DMS53 (cell line): ENCODE results near the gene IFI27.

Experiments
- DNase-seq: peaks from one replicate; lab custom pipeline; 2025; lab: John Stamatoyannopoulos, UW

Gene IFI27

DNA sequence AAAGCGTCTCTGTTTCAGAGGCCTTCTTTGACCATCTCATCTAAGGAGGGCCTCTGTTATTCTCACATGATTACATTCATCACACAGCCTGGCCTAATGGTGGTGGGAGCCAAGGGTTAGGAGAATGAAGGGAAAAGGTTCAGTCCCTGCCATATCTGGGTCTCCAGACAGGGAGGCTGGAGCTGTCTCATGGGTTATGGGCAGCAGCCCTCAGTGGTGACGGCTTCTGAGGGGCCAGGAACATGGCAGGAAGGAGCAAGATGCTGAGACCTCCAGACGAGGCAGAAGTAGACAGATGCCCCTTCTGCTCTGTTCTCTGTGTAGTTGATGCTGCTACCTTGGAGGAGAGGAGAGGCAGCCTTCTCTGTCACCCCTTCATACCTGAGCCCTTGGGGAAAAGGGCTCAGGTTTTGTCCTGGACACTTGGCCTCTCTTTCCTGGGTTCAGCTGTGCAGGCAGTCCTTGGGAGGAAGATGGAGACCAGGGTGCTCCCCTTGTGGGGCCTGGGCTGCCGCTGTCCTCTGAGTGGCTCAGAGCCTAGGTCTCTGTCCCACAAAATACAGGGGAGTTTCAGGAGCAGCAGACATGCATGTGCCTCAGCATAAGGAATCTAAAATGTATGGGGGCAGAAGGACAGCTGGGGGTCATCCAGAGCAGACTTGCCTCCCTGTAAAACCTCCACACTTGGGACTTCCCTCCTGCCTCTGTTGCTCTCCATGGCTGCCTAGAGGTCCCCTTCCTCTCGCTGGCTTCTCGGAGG, 15.3 kb downstream of the IFI27 start:
- DNase-seq: no peak

DNA sequence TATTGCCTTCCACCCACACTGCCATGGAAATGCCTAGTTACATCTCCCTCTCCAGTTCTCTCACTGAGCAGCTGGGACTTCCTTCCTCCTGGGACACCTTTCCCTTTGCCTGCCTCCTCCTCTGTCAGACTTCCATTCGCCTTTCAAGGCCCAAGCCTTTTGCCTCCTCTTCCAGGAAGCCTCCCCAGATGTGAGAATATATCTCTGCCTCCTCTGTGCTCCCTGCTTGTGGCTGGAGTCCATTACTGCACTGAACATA, 15.8 kb downstream of the IFI27 start:
- no peak for DNase-seq

DNA sequence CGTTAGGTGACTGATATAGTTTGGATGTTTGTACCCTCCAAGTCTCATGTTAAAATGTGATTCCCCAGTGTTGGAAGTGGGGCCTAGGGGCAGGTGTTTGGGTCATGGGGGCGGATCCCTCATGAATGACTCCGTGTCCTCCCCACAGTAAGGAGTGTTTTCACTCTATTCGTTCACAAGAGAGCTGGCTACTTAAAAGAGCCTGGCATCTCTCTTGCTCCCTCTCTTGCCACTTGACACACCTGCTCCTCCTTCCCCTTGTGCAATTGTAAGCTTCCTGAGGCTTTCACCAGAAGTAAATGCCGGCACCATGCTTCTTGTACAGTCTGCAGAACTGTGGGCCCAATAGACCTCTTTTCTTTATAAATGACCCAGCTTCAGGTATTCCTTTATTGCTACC, 16.3 kb downstream of the IFI27 start:
- no peak for DNase-seq

DNA sequence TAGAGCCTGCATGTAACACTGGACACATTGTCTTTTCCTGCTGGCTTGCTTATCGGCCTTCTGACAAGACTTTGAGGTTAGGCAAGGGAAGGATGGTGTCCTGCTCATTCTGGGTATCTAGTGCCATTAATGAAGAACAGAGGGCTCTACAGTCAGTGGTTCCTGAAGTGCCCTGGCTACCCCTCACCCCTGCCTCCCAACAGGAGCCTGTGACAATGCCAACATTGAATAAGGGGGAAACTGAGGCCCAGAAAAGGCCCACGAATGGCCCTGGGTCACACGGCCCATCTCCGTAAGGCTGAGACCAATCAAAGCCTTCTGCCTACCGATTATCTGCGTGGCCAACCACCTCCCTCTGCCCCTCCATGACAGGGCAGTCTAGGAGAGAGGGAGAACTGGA, 16.8 kb downstream of the IFI27 start:
- no peak for DNase-seq

DNA sequence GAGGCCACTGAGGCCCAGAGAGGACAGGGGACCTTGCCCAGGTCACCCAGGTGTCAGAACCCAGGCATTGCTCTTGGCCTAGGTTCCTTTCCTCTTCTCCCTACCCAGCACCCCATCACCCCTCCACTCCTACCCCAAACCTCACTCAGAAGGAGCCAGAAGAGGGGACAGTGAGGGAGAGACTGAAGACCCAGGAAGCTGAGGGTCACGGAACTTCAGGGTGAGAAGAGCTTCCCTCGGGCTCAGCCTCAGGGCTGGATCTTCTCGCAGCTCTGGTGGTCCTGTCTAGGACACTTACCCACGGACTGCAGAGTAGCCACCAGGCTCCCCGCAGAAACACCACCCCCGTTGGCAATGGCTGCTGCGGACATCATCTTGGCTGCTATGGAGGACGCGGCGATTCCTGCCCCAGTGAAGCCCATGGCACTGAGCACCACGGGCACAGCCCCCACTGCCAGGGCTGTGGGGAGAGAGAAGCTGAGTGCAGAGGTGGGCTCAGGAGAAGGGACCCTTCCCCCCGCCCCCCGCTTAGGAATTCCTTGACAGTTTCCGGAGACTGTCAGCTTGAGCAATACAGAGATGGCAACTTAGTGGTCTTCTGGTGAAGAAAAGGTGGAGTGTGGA, 17.8 kb downstream of the IFI27 start:
- DNase-seq: no peak

DNA sequence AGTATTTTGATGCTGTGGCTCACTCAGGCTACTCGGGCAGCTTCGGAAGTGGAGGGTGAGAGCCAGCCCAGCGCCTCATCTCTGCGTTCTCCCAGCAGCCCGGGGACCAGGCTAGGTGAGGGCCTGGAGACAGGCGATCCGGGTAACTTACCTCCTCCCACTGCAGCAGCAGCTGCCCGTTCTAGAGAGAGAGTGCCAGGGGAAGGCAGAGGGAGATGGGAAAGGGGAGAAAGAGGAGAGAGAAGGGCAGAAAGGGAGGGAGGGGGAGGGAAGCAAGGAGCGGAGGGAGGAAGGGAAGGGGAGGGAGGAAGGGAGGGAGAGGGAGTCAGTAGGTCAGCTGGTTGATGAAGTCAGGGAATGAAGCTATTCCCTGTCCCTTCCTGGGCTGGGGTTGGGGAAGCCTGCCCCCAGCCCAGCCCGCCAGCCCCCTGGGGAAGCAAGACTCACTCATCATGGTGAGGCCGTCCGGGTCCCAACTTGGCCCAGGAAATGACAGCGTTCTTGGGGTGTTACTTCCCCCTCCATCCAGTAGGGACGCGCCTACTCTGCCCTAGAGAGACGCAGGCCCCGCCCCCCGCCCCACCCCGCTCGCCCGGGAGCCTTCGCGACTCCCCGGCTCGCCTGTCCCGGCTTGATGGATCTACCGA, 18.7 kb downstream of the IFI27 start, which contains the start of gene IFI27L2:
TSS of gene IFI27L2 (minus strand) at position 494 of the 647 bp plus-strand sequence. CDS start at position 454, 40 bp downstream.
- DNase-seq: peak; percentile 83

DNA sequence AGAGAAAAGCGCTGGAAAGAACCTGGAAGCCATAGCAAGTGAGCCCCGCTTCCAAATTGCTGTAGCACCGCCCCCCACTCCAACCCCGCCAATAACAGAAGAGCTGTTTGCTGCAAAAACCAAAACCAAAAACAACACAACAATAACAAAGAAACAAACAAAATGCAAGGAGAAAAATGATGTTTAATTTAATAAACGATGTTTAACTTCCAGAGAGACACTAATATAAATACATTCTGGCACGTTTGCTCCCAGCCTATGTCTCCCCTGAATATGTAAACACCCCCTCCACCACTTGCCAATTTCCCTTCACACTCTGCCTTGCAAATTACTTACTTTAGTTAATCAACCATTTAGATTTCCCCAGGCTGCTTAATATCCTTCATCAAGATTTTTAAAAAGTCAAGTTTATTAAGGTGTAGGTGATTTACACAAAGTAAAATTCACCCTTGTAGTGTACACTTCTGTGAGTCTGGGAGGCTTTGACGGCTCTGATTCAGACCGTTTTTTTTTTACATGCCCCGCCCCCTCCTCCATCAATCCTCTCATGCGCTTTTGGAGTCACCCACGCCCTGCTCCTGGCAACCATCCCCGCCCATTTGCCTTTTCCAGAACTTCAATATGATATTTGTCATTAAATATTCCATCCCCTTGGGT, 19.4 kb downstream of the IFI27 start:
- peak; percentile 61 for DNase-seq

DNA sequence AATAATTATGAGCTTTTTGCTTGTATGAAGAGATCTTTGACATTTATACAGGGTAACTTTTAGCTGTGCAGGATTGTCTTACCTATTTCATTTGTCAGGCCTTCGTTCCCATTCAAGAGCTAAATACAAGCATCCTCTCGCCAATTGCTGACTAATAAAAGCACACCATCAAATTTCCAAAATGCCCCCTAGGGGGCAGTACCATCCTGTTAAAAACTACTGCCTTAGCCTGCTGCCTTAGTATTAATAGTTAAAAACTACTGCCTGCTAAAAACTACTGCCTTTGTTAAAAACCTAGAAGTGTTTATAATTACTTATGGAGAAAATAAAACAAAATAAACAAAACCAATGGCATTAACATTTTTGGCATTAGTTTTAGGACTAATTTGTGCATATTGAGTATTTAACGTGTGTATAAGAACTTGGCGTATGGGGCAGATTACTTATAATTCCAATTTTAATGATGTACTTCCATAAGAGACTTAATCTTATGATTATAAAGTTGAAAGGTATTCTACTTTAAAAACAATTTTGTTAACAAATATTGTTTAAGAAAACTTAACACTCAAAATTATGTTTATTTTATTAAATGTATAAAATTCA, 21.9 kb downstream of the IFI27 start:
- DNase-seq: peak; percentile 75

DNA sequence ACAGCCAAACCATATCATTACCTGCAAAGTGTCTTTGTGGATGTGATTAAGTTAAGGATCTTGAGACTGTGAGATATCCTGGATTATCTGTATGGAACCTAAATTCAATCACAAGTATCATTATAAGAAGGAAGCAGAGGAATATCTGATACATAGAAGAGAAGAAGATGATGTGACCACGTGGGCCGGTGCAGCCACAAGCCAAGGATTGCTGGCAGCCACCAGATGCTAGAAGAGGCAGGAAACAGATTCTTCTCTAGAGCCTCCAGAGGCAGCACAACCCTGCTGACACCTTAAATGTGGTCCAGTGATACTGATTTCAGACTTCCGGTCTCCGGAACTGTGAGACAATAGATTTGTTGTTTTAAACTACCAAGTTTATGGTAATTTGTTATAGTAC, 24.9 kb downstream of the IFI27 start:
- DNase-seq: no peak

DNA sequence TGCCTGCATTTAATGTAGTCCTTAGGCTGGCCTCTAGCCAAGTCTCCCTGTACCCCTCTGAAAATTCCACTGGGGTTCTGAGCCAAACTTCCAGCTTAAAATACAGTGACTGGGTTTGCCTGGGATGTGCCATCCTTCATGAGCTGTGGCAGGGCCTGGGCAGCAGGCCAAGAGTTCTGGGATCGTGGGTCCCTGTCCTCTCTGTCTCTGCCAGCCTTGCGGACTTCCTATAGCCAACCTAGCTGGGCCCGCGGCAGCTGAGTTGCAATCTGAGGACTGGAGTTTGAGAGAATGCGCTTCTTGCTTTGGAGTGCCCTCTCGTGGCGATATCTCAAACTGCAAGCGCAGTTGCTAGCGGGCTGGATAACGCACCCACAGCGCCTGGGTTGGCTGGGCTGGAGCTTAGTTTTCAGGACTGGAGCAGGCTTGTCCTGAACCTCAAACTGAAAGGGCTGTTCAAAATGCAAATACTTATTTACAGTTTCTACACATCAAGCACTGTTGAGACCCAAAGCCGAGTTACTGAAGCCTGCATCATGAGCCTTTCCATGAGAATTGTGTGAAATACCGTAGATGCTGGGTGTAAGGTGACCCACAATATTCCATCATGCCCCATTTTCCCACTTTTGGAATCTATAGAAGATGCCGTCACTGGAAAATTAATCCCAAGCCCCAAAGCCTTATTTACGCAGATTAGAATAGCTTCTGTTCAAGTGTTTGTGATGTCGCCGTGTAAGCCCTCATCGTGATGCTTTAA, 26.2 kb downstream of the IFI27 start:
- peak; percentile 89 for DNase-seq

DNA sequence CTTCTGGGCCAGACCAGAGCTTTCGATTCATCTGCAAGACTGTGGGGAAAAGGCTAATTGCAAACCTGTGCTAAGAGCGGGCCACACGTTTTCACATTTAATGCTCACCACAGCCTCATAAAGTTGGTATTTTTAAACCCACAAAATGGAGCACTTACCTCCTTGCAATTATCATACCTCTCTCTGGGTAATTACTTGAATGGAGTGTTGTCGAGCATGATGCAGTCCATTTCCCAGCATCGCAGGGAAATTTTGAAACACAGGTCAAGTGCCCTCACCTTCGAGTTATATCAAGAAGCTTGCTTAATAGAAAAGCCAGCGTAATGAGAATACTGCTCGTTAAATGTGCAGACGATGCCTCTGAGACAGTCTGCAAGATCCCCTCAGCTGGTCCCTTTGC, 27.7 kb downstream of the IFI27 start:
- DNase-seq: no peak

DNA sequence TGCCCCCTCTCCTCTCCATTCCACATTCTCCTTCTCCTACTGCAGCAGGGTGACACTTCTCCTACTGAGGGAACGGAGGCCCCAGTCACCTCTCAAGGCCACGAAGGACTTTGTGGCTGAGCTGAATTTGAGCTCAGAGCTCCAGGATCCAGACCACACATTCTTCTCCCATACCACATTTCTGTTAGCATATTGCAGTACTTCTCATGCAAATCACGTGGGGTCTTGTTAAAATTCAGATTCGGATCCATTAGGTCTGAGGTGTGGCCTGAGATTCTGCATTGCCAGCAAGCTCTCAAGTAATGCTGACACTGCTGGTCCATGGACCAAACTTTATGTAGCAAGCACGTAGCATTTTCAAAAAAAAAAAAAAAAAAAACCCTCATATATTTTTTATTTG, 28.5 kb downstream of the IFI27 start:
- DNase-seq: no peak

DNA sequence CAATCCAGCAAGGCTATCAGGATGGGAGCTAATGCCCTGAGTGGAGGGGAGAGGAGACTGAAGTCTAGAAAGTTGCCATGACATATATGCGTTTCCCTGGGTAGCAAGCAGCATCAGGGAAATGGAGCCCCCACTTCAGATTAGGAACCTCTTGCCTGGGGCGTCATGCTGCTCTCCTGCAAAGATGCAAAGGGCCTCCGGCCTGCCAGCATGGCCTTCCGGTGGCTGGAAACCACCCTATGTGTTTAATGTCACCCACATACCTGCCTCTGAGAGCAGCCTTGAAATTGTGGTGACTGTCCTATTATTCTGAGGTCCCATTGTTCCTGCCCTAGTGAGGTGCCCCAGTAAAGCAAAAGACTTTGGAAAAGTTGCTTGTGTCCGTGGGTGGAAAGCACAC, 28.9 kb downstream of the IFI27 start:
- no peak for DNase-seq

DNA sequence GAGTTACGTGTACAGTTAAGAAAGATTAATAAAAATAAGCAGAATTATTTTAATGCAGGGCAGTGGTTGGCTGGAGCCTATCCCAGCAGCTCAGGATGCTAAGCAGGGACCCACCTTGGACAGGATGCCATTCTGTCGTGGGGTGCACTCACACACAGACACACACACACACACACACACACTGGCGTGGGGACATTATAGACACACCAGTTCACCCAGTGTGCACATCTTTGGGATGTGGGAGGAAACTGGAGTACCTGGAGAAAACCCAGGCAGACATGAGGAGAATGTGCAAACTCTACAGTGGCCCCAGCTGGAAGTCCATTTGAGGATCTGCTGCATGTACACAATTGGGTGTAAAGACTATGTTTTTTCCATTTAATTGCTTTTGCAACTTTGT, 31.7 kb downstream of the IFI27 start:
- DNase-seq: no peak

DNA sequence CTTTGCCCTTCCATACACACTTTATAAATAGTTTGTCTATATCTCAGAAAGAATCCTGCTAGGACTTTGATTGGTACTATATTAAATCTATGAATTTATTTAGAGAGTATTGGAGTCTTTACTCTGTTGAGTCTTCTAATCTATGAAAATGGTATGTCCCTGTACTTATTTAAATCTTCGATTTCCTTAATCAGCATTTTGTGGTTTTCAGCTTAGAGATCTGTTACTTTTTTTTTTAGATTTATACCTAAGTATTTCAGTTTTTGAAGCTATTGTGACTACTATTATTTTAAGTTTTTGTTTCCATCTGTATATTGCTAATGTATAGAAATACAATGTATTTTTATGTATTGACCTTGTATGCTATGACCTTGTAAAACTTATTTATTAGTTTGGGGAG, 32.3 kb downstream of the IFI27 start:
- DNase-seq: no peak

DNA sequence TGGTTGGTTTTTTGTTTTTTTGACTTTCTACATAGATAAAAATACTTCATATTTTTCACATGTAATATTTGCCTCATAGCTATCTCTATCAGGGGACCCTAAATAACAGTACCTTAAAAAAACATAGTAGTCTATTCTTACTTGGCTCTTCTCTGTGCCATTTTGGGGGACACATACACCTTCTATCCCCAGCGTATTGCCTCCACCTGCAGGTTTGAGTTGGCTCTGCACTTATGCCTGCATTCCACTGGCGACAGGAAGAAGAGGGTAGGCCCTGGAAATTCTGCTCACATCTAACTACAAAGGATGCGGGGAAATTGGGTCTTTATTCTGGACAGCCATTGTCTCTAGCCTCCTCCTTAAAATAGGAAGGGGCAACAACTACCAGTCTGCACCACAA, 32.7 kb downstream of the IFI27 start:
- DNase-seq: no peak

DNA sequence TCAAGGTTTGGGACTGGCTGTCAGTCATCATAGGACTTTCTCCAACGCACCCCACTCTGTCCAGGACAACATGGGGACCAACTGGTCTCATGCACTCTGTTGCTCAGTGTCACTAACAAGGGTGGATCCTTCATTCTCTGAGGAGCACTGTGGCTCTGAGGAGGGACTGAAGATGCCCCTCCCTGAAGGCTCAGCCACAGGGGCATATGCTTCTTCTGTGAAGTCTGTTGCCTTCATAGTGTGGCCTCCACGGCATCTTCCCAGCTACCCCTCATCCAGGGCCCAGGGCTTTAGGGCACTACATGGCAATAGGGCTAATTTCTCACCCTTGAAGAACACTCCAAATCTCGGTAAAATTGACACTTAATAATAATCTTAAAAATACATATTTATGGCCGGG, 33.2 kb downstream of the IFI27 start:
- no peak for DNase-seq

DNA sequence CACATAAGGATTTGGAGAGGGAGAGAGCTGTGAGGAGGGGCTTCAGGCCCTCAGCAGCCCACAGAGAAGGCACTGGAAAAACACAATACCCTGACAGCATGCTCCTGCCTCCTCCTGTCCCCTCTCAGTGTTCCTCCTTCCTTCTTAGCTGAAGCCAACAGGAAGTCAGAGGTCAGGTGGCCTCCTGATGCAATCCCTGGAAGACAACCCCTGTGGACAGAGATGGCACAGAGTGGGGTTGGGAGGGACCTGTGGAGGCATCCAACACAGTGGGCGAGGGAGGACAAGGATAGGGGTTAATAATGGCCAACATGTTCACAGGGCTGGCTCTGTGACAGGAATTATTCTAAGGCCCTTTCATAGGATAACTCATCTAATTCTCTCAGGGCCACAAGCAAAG, 34.2 kb downstream of the IFI27 start:
- DNase-seq: peak; percentile 30

DNA sequence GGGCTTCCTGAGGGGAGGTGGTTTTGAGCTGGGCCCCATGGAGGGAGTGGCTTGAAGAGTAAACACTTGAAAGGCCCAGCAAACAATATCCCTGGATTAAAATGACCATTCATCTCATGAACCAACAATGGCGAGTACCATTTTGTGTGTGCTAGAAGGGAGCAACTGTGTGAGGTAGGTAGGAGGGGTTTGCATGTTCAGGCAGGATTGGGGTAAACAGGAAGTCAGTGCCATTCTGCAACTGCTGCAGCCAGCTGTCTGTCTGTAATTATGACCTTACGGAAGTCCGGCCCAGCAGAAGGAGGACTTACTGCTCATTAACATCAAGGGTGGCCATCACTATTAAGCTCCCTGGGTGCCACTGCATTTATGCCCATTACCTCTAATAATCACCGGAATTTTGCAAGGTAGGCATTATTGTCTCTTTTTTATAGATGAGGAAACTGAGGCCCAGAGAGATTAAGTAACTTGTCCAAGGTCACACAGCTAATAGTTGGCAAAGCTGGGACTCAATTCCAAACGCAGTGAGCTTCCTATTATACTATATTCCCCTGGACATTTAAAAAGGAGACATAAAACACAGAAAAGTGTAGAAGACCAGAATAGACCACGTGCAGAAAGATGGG, 35.5 kb downstream of the IFI27 start:
- DNase-seq: peak; percentile 93

DNA sequence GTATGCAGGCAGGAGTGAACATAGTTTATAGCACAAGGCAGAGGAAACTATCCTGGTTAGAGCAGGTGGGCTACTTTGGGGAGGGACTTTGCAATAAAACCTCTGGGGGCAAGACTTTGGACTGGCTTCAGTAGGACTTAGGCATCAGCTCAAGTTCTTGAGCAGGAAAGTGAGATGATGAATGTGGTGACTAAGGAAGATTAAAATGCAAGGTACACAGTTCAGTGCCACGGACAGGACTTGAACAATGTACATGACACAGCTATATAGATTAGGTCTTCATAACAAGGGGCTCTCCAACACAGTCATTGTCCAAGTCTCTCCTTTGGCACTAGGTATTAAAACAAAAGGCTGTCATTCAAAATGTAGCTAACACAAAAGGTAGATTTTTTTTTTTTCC, 42.1 kb downstream of the IFI27 start:
- DNase-seq: no peak

DNA sequence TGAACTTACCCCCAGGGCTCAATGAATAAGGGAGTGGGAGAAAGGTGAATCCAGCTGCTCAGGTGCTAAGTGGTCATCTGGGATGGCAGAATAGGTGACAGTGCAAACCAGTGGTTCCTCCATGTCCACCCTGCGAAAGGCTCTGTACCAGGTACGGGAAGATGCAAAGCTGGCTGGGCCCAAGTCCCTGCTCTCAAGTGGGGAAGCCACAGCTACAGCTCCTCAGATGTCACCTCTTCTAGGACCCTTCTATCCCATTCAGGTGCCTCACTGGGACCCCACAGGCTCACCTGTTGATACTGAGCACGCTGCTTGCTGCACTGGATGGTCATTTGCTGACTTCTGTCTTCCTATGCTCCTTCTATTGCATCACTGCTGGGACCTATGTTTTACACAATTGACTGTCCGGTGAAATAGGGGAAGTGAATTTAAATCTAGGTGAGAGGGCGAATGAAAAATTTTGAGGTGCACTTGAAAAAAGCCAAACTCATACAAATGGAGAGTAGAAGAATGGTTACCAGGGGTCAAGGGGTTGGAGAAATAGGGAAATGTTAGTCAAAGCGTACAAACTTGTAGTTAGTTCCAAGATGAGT, 43.3 kb downstream of the IFI27 start:
- no peak for DNase-seq
